GDM1 (cell line): ENCODE data around the gene SPRTN.

Experiments used
- DNase-seq: peaks from one replicate; lab custom pipeline; 2025; lab: John Stamatoyannopoulos, UW

Gene SPRTN, protein sequence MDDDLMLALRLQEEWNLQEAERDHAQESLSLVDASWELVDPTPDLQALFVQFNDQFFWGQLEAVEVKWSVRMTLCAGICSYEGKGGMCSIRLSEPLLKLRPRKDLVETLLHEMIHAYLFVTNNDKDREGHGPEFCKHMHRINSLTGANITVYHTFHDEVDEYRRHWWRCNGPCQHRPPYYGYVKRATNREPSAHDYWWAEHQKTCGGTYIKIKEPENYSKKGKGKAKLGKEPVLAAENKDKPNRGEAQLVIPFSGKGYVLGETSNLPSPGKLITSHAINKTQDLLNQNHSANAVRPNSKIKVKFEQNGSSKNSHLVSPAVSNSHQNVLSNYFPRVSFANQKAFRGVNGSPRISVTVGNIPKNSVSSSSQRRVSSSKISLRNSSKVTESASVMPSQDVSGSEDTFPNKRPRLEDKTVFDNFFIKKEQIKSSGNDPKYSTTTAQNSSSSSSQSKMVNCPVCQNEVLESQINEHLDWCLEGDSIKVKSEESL

GRCh38 chr1:231338270-231339128 is at the start of gene SPRTN:
Gene SPRTN, plus strand, starts transcription at chr1:231338293. Its CDS starts 91 bp downstream, at chr1:231338384.
- no peak for DNase-seq

DNA sequence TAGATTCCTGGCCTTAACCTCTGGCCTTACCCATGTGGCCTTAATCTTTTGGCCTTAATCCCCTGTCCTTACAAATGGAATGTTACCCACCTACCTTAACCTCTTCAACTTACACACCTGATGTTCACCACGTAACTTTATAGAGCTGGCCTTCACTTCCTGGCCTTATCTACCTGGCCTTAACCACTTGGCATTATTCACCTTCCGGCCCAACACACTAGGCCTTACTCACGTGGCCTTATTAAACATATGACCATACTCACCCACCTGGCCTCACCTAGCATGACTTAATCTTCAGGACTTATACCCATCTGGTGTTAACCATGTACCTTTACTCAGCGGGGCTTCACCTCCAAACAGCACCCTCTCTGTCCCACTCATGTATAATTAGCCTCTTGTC is 42.2 kb upstream of the SPRTN start:
- no peak for DNase-seq

- DNase-seq = no peak
Measured at GRCh38 chr1:231301990-231302389, 36.1 kb upstream of the SPRTN start.

DNA sequence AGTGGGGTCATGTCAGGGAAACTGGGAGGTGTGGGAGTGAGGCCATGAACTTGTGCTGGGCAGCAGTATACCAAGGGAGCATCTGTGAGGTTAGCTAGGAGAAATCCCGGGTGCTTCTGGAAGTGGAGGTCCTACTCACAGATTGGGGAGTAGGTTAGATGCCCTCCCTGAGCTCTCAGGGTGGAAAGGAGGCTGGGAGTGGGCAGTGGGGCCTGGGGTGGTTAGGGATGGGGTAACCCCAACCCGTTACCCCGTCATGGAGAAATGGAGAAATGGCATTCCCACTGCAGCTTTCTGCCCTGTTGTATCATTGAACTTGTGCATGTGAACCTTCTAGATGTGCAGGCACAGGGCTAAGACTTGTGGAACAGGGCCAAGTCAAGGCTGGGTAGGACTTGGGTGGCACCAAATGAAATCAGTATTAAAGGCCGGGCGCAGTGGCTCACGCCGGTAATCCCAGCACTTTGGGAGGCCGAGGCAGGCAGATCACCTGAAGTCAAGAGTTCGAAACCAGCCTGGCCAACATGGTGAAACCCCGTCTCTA is 27.6 kb upstream of the SPRTN start:
- DNase-seq = no peak

GRCh38 chr1:231311720-231312431 is 26.2 kb upstream of the SPRTN start:
- no peak for DNase-seq

DNA sequence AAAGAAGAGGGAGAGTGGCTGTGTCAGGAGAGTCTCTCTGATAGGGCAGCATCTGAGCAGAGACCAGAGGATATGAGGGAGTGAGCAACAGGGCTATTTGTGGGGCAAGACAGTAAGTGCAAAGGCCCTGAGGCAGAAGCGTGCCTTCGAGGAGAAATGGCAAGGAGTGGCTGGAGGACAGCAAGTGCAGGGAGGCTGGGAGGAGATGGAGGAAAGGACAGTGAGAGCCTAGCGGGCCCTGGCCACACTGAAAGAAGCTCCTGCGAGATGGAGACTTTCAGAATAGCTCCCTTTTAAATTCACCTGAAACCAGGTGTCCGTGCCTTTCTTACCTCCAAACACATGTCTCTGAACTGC is 25.7 kb upstream of the SPRTN start:
- DNase-seq = no peak

DNA sequence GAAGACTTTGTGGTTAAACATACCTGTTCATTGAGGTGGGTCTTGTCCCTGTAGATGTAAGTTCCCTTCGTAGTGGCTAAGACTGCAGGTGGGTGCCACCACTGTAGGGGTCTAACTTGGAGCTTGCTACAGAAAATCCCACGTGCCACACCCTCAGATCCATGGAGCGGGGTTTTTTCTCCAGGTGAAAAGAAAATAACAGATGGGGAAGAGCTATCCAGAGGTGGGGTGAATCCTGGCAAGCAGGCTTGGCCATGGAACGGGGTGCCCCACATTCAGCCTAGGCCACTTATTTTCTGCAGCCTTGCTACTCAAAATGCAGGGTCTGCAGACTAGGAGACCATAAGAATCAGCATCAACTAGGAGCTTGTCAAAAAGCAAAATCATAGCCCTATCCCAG is 24.4 kb upstream of the SPRTN start:
- no peak for DNase-seq

GRCh38 chr1:231315887-231316286 is 22.2 kb upstream of the SPRTN start:
- no peak for DNase-seq

- no peak for DNase-seq
Measured at GRCh38 chr1:231317306-231318014, 20.6 kb upstream of the SPRTN start.

DNA sequence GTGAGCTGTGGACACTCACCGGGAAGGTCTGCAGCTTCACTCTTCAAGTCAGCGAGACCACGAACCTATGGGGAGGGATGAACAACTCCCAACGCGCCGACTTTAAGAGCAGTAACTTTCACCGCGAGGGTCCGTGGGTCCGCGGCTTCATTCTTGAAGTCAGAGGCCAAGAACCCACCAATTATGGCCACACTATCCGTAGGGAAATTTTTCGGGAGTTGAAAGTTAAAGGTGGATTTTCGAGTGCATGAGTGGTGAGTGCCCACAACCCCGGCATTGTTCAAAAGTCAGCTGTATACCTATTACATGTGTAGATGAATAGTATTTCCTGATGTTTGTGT is 20.1 kb upstream of the SPRTN start:
- DNase-seq = no peak

DNA sequence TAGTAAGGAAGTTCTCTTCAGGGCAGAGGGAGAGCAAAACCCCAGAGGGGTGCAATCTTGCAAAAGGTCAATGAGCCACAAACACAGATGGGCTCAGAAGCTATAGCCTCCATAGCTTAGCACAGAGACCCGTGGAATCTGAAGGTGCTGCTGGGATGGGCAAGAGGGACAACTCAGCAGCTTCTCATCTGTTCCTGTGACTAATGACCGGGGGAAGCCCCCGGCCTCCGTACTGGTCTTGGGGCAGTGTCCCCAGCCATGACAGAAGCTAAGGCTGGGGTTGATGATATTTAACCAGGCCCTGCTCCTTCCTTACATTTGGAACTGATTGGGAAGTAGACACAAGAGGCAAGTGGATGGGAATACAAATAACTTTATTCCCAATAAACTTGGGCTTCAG is 19.5 kb upstream of the SPRTN start:
- no peak for DNase-seq

GRCh38 chr1:231319080-231319479 is 19.0 kb upstream of the SPRTN start:
- no peak for DNase-seq

- DNase-seq = no peak
Measured at GRCh38 chr1:231322880-231323530, 15.1 kb upstream of the SPRTN start.

DNA sequence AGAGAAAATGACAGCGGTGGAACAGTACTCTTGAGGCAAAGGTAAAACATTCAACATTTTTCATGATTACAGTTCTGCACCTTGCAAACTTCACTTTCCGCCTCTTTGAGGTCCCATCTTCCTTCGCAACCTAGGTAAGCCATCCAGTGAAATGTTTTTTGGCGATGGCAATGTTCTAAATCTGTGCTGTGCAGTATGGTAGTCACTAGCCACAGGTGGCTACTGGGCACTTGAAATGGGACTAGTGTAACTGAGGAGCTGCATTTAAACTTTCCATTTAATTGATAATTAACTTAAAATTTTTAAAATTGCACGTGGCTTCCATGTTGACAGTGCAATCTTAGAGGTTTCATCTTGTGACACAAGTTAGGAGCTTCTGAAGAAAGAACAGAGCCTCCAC is 13.4 kb upstream of the SPRTN start:
- DNase-seq = no peak

- DNase-seq = no peak
Measured at GRCh38 chr1:231326248-231326647, 11.8 kb upstream of the SPRTN start.

DNA sequence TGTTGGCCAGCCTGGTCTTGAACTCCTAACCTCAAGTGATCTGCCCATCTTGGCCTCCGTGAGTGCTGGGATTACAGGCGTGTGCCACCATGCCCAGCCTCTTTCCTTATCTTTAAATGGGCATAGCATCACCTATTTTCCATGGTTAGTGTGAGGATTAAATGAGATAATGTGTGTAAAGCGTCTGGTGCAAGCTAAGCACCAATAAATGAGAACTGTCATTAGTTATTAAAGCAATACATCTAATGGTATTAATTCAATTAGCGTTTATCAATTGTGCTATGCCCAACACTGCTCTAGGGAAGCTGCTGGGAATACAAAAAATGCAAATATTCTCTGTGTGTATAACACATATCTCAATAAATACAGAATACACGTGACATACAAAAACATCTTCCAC is 10.5 kb upstream of the SPRTN start:
- no peak for DNase-seq

DNA sequence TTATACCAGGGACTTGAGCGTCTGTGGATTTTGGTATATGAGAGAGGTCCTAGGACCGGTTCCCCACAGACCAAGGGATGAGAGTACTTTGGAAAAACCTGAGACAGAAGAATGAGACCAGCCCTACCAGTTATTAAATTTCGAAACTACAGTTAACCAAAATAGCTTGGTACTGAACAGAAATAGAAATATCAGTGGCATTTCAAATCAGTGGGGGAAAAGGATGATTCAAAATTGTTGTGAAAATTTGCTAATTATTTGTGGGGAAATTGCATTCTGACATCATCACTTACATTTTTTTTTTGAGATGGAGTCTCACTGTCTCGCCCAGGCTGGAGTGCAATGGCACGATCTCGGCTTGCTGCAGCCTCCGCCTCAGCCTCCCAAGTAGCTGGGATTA is 8.6 kb upstream of the SPRTN start:
- no peak for DNase-seq

DNA sequence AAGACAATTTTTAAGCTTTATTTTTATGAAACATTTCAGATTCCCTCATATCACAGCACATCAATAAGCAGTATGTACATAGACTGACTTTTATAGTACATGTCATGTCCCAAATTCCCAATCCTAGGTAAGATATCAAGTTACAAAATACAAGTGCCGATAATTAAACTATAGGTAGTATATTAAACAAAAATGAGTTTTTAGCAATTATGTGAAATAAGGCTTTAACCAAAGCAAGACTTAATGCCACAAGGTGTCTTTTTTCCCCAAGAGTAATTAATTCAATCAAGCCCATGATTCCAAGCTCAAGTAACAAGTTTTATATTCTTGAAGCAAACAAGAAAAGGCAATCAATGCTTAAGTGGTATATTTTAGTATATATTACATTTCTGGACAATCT is 5.3 kb upstream of the SPRTN start:
- no peak for DNase-seq

DNA sequence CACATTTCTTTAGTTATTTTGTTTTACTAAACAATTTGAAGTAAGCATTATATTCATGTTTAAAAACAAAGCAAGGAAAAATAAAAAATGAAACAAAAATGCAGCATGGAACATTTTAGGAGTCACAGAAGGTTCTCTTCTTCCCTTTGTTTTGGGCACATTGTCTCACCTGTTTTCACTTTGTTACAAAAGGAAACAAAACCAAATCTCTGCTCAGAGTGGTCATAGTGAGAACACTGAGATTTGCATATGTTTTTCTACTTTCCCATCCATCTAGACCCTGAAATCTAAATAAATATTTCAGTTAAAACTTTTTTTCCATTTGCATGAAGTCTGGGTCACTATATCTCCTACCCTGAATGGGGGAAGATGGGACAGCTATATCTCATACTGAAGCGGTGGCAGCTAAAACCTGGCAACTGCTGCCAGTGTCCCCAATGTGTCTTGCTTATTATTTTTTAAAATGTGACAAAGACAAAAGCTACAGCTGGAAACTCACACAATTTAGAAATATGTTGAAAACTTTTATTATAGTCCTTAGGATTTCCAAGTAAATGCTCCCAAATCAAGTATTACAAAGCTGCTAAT is 3.9 kb upstream of the SPRTN start:
- no peak for DNase-seq

- DNase-seq = no peak
Measured at GRCh38 chr1:231334952-231335351, 3.1 kb upstream of the SPRTN start.
